Left ventricle myocardium superior (tissue), 1 donor: Measurements from ENCODE around the gene HLA-DMB. TPM values are rescaled to one million over a fixed set of nuclear protein-coding genes. Genes with fewer than 3 reads are reported as not detected.

Source experiments
- ATAC-seq: fragments of 200-7000 bp; cut with Tn5 transposase; one replicate; pipeline ENCODE4 v1.9.1; 2020; ENCODE audit warnings: mild to moderate bottlenecking, moderate library complexity
- DNase-seq: peaks from one replicate; pipeline ENCODE4 v3.0.0-alpha.2; 2020
- intact Hi-C: fragments of 100-400 bp; cut with micrococcal nuclease; formaldehyde crosslinking; loops from one replicate; pipeline ENCODE4 v1.11.0; 2022
- total RNA-seq: library from RNA; stranded (reverse); fragmentation: NEBNext Ultra II Directional; extraction: Animal tissue kit (Norgen Biotek cat#: 25700); gene quantifications from one replicate; pipeline ENCODE4 v1.2.1, GENCODE V29; 2021
- donor health status: DM: no; HTN: yes; CAD: no; lungs with severe emphysema.

The HLA-DMB gene
- total RNA-seq, 1 donor from 2014 or later, result 10.6 TPM

GRCh38 chr6:32973144-32974015, 32.6 kb upstream of the HLA-DMB start:
- ATAC-seq (no peak), DNase-seq (no peak)
- intact Hi-C loops, result no loop called here

GRCh38 chr6:32972353-32973143, 31.7 kb upstream of the HLA-DMB start:
- no peak for ATAC-seq
- intact Hi-C loops, result no loop called here

GRCh38 chr6:32971581-32972352, 30.9 kb upstream of the HLA-DMB start:
- DNase-seq (peak; percentile 99), ATAC-seq (peak; percentile 52)
- intact Hi-C loops, result no loop called here

More at GRCh38 chr6:32972353-32973143, 31.7 kb upstream of the HLA-DMB start:
- peak; percentile 57 for DNase-seq

GRCh38 chr6:32971242-32971580, 30.4 kb upstream of the HLA-DMB start:
- intact Hi-C loops, result no loop called here
- DNase-seq (no peak), ATAC-seq (no peak)

GRCh38 chr6:32970413-32971241, 29.8 kb upstream of the HLA-DMB start:
- peak; percentile 60 for ATAC-seq
- intact Hi-C loops, result no loop called here
- DNase-seq, result peak; percentile 94

- DNase-seq (peak; percentile 81), ATAC-seq (peak; percentile 15)
- intact Hi-C loops, result no loop called here
Measured at GRCh38 chr6:32969685-32970412, 29.0 kb upstream of the HLA-DMB start.

GRCh38 chr6:32968867-32969684, 28.2 kb upstream of the HLA-DMB start:
- peak; percentile 74 for DNase-seq
- peak; percentile 46 for ATAC-seq
- intact Hi-C loops, result no loop called here

GRCh38 chr6:32968093-32968866, 27.5 kb upstream of the HLA-DMB start, which contains the start of gene BRD2:
Gene BRD2, plus strand, starts transcription at chr6:32968594. Its CDS starts 4,305 bp downstream, at chr6:32972899.
- intact Hi-C loops, result no loop called here
- peak; percentile 97 for DNase-seq
- peak; percentile 70 for ATAC-seq

- intact Hi-C loops, result no loop called here
- DNase-seq (no peak), ATAC-seq (no peak)
Measured at GRCh38 chr6:32967151-32968091, 26.6 kb upstream of the HLA-DMB start.

GRCh38 chr6:32964776-32965175, 23.9 kb upstream of the HLA-DMB start:
- DNase-seq, result no peak
- intact Hi-C loops, result no loop called here
- no peak for ATAC-seq

- DNase-seq, result no peak
- no peak for ATAC-seq
- intact Hi-C loops, result no loop called here
Measured at GRCh38 chr6:32963866-32964265, 23.0 kb upstream of the HLA-DMB start.

GRCh38 chr6:32962213-32962826, 21.5 kb upstream of the HLA-DMB start:
- intact Hi-C loops, result no loop called here
- DNase-seq (no peak), ATAC-seq (no peak)

- DNase-seq (no peak), ATAC-seq (no peak)
- intact Hi-C loops, result no loop called here
Measured at GRCh38 chr6:32960563-32960962, 19.7 kb upstream of the HLA-DMB start.

- intact Hi-C loops, result no loop called here
- ATAC-seq, result no peak
- DNase-seq, result no peak
Measured at GRCh38 chr6:32956176-32956575, 15.3 kb upstream of the HLA-DMB start.
